Tibial nerve (tissue), 4 donors: Measurements from ENCODE around the gene UBXN7.

Experiments
- EP300 ChIP-seq, 2 donors: sonication (generic); formaldehyde crosslinking; IDR thresholded peaks; one replicate each; pipeline ENCODE4 v1.6.1; 2017; ENCODE audit warnings: antibody characterized with exemption in 2 of 2, mild to moderate bottlenecking in 1 of 2
- TF ChIP-seq, protein P1 (sequence below), 5 experiments: fragments of 200-600 bp in 3 of 5; fragments of 450-650 bp in 2 of 5; sonication (generic) in 3 of 5; IDR thresholded peaks; one replicate each; pipeline ENCODE4 v1.5.1; 2016 to 2019; ENCODE audit warnings: antibody characterized with exemption in 5 of 5, mild to moderate bottlenecking in 3 of 5, moderate library complexity in 2 of 5

DNA sequence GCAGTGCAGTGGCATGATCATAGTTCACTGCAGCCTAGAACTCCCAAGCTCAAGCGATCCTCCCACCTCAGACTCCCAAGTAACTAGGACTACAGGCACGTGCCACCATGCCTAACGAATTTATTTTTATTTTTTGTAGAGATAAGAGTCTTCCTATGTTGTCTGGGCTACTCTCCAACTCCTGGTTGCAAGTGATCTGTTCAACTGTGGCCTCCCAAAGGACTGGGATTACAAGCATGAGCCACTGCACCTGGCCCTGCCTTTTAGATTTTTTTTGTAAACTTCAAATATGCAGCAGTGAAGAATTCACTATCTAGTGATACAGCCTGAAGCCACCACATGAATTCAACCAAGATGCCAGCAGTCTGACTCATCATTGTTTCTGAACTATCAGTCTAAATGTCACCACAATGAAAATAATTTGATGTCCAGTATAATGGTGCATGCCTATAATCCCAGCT is 32.7 kb downstream of the UBXN7 start:
- TF ChIP-seq, protein P1, sequence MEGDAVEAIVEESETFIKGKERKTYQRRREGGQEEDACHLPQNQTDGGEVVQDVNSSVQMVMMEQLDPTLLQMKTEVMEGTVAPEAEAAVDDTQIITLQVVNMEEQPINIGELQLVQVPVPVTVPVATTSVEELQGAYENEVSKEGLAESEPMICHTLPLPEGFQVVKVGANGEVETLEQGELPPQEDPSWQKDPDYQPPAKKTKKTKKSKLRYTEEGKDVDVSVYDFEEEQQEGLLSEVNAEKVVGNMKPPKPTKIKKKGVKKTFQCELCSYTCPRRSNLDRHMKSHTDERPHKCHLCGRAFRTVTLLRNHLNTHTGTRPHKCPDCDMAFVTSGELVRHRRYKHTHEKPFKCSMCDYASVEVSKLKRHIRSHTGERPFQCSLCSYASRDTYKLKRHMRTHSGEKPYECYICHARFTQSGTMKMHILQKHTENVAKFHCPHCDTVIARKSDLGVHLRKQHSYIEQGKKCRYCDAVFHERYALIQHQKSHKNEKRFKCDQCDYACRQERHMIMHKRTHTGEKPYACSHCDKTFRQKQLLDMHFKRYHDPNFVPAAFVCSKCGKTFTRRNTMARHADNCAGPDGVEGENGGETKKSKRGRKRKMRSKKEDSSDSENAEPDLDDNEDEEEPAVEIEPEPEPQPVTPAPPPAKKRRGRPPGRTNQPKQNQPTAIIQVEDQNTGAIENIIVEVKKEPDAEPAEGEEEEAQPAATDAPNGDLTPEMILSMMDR (IDR thresholded peaks at IDR 0.05): no peak
- no peak for TF ChIP-seq EP300 (IDR thresholded peaks at IDR 0.05)
